OCI-LY7 (cell line): Measurements from ENCODE around the gene PIM3. TPM values are rescaled to one million over a fixed set of nuclear protein-coding genes. Genes with fewer than 3 reads are reported as not detected.

Experiments used
- BruUV-seq: library from RNA; stranded (reverse); fragments of 400-500 nt; replicated peaks from 2 replicates; lab custom pipeline; 2021; lab: Mats Ljungman, UMichigan
- CTCF ChIA-PET: fragments of 300-600 bp; sonication (Branson Sonifier 250); formaldehyde crosslinking; loops from one replicate; lab custom pipeline; 2022; ENCODE audit warnings: antibody characterized with exemption; ENCODE audit not compliant: unreplicated experiment; lab: Charles Lee
- POLR2A ChIA-PET: fragments of 300-600 bp; sonication (Branson Sonifier 250); formaldehyde crosslinking; loops from one replicate; lab custom pipeline; 2022; ENCODE audit warnings: antibody characterized with exemption; lab: Charles Lee
- DNase-seq: peaks from one replicate; pipeline ENCODE4 v3.0.0-alpha.2; 2015; ENCODE audit warnings: low spot score
- H2AFZ ChIP-seq: fragments of 200-600 bp; sonication (generic), shearing (Covaris generic); 2 replicates; pipeline ENCODE4 v1.6.1; 2014; ENCODE audit warnings: mild to moderate bottlenecking, antibody characterized with exemption, low read length, moderate library complexity
- H3K27ac ChIP-seq: fragments of 200-600 bp; sonication (generic); 2 replicates; pipeline ENCODE4 v1.5.1; 2014; ENCODE audit warnings: mixed run types, low read depth, mild to moderate bottlenecking, moderate library complexity, low read length, inconsistent platforms; ENCODE audit not compliant: poor library complexity, severe bottlenecking
- H3K36me3 ChIP-seq: fragments of 200-600 bp; sonication (generic); 2 replicates; pipeline ENCODE4 v1.6.1; 2014; ENCODE audit warnings: mild to moderate bottlenecking, antibody characterized with exemption, low read length, moderate library complexity, mixed read lengths; ENCODE audit not compliant: insufficient read depth
- H3K4me1 ChIP-seq: fragments of 200-600 bp; sonication (generic); 2 replicates; pipeline ENCODE4 v1.5.1; 2014; ENCODE audit warnings: mild to moderate bottlenecking, low read length; ENCODE audit not compliant: insufficient read depth, poor library complexity, severe bottlenecking
- H3K4me2 ChIP-seq: fragments of 200-600 bp; sonication (generic); 2 replicates; pipeline ENCODE4 v1.6.1; 2014; ENCODE audit warnings: mild to moderate bottlenecking, low read length
- H3K4me3 ChIP-seq: fragments of 200-600 bp; sonication (generic); 2 replicates; pipeline ENCODE4 v1.5.1; 2014; ENCODE audit warnings: mild to moderate bottlenecking, low read depth, low read length; ENCODE audit not compliant: poor library complexity, severe bottlenecking
- H3K79me2 ChIP-seq: fragments of 200-600 bp; sonication (generic); 2 replicates; pipeline ENCODE4 v1.6.1; 2016; ENCODE audit warnings: low read depth, mild to moderate bottlenecking, low read length, moderate library complexity, mixed read lengths; ENCODE audit not compliant: insufficient read depth
- H3K9me2 ChIP-seq: fragments of 200-600 bp; sonication (generic); 2 replicates; pipeline ENCODE4 v1.6.1; 2016; ENCODE audit warnings: mild to moderate bottlenecking, low read length, mixed read lengths; ENCODE audit not compliant: insufficient read depth
- H3K9me3 ChIP-seq: fragments of 200-600 bp; sonication (generic); 2 replicates; pipeline ENCODE4 v1.6.1; 2014; ENCODE audit warnings: mild to moderate bottlenecking, mixed run types, low read length, mixed read lengths
- H4K20me1 ChIP-seq: fragments of 200-600 bp; sonication (generic); 2 replicates; pipeline ENCODE4 v1.6.1; 2014; ENCODE audit warnings: mild to moderate bottlenecking, antibody characterized with exemption, low read length, moderate library complexity, mixed read lengths; ENCODE audit not compliant: insufficient read depth
- CTCF ChIP-seq: fragments of 200-600 bp; sonication (generic); conservative IDR thresholded peaks from 2 replicates; pipeline ENCODE4 v1.5.1; 2014; ENCODE audit warnings: mild to moderate bottlenecking, antibody characterized with exemption, low read length, moderate library complexity, mixed read lengths
- EZH2phosphoT487 ChIP-seq: fragments of 200-600 bp; sonication (generic); IDR thresholded peaks from 2 replicates; pipeline ENCODE4 v1.6.1; 2018; ENCODE audit warnings: low read depth, borderline replicate concordance, mild to moderate bottlenecking, mixed run types, antibody characterized with exemption, low read length, moderate library complexity, mixed read lengths
- intact Hi-C: fragments of 100-400 bp; cut with micrococcal nuclease; formaldehyde crosslinking; loops from one replicate; pipeline ENCODE4 v1.10.0; 2022; ENCODE audit not compliant: unreplicated experiment
- total RNA-seq, 2 experiments: library from RNA; depleted of rRNA in 1 of 2; stranded (reverse); fragments of >200 nt in 1 of 2; shearing (Covaris generic) in 1 of 2; gene quantifications; 2 replicates each; pipeline ENCODE4 v1.2.3, GENCODE V29; 2014 to 2022

The PIM3 gene
- total RNA-seq, 2 experiments from 2014 or later: 60.5 to 81.7 TPM

GRCh38 chr22:49963647-49964026, 3.1 kb downstream of the PIM3 start:
- POLR2A ChIA-PET: no interaction called here

GRCh38 chr22:49964136-49965090, 3.8 kb downstream of the PIM3 start:
- ChIA-PET POLR2A (no interaction called here), CTCF (no interaction called here)
- peaks cover 45% of the 10 kb centered on the region for H3K36me3 ChIP-seq
- intact Hi-C loops: no loop called here
- H3K9me2 ChIP-seq: no peaks in the 10 kb centered on the region
- no TSS peak for BruUV-seq
- H3K4me2 ChIP-seq: peak overlapping the region; percentile 76; the same call in 1 of the 2 replicates
- H2AFZ ChIP-seq: no peak overlapping the region
- H4K20me1 ChIP-seq: 0 out of 2 replicates have a peak, but pooled peaks cover 4% of the 10 kb centered on the region
- peaks cover 49% of the 10 kb centered on the region for H3K4me1 ChIP-seq
- no peak for TF ChIP-seq CTCF
- no peak for TF ChIP-seq EZH2phosphoT487
- H3K9me3 ChIP-seq: no peaks in the 10 kb centered on the region
- H3K27ac ChIP-seq: no peak overlapping the region
- H3K79me2 ChIP-seq: peaks cover 32% of the 10 kb centered on the region; the same call in 1 of the 2 replicates
- peak overlapping the region; percentile 98 for H3K4me3 ChIP-seq
- DNase-seq: no peak

More at GRCh38 chr22:49963647-49964026, 3.1 kb downstream of the PIM3 start:
- H3K4me2 ChIP-seq: peak overlapping the region; percentile 76
- H3K27ac ChIP-seq: no peak overlapping the region
- H3K36me3 ChIP-seq: peaks cover 45% of the 10 kb centered on the region
- peak overlapping the region; percentile 98 for H3K4me3 ChIP-seq
- no peaks in the 10 kb centered on the region for H3K9me3 ChIP-seq
- H2AFZ ChIP-seq: no peak overlapping the region
- H3K4me1 ChIP-seq: peaks cover 56% of the 10 kb centered on the region
- peaks cover 32% of the 10 kb centered on the region; the same call in 1 of the 2 replicates for H3K79me2 ChIP-seq
- H3K9me2 ChIP-seq: no peaks in the 10 kb centered on the region
- CTCF ChIA-PET: no interaction called here
- intact Hi-C loops: no loop called here
- TSS peak; percentile 88 for BruUV-seq
- TF ChIP-seq CTCF (no peak), EZH2phosphoT487 (no peak)
- DNase-seq: no peak
- 0 out of 2 replicates have a peak, but pooled peaks cover 4% of the 10 kb centered on the region for H4K20me1 ChIP-seq
